D721Med (cell line): Measurements from ENCODE around the gene MITF.

Experiments
- DNase-seq: peaks from one replicate; pipeline ENCODE4 v3.0.0; 2011; ENCODE audit warnings: low spot score; ENCODE audit not compliant: insufficient read length
- FAIRE-seq: peaks from 2 replicates; lab custom pipeline; 2011; peaks lifted over from hg19 to GRCh38; lab: Jason Lieb, UNC
- CTCF ChIP-seq: IDR thresholded peaks from 2 replicates; pipeline ENCODE4 v1.5.1; 2012; ENCODE audit warnings: mild to moderate bottlenecking, control low read depth; ENCODE audit not compliant: insufficient read depth; ENCODE audit errors: missing control alignments

Gene MITF

GRCh38 chr3:69815970-69816369 is 76.7 kb downstream of the MITF start:
- DNase-seq (no peak), FAIRE-seq (no peak)
- no peak for TF ChIP-seq CTCF

DNA sequence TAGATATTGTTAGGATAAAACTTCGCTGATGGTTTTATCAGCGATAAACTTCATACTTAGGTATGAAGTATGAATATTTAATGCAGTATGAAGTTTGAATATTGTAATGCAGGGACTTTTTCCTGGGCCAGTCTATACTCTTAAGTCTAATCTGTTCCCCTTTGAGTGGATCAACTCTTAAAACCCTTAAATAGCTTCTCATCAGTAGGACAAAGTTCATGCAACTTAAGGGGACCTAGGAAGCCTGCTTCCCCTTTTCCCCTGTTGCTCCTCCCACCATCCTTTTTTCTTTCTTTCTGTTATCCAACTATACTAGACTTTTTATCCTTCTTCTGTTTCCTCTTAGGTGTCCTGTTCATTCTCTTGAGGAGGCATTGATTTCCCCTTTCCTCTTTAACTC is 78.7 kb downstream of the MITF start:
- FAIRE-seq (no peak), DNase-seq (no peak)
- no peak for TF ChIP-seq CTCF

- FAIRE-seq (no peak), DNase-seq (no peak)
- no peak for TF ChIP-seq CTCF
These were observed 80.0 kb downstream of the MITF start for GRCh38 chr3:69819282-69819681.

DNA sequence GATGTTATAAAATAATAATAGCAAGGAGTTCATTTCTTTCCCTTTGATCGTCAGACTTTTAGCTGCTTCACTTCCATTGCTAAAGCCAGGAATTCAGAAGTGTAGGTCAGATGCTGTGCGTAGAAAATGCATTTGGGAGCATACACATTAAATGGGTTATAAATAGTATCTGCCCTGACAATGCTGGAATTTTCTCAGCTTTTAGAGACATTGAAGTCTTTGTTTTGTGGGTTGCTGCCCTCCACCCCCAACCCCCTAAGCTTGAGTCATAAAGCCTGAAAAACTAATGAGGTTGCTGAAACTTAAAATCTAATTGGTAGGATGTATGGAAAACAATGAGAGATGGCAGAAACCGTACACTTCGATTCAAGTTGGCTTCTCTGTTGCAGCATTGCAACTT is 81.9 kb downstream of the MITF start:
- DNase-seq (no peak), FAIRE-seq (no peak)
- no peak for TF ChIP-seq CTCF

DNA sequence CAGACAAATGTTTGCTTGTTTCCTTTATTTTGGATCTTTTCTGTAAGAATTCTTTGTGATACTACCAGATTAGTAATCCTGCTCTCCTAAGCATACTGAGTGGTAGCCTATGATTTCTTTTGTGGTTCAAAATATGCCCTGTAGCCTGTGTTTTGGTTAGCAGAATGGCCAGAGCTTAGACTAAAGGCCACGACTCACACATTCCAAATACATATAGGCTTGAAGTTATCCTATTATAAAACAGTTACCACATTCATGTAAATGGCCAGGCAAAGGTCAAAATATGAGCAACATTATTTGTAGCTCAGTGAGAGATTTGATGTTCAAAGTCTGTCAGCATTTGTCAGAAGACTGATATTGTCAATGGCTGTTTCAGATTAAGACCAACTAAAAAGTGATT is 84.5 kb downstream of the MITF start:
- no peak for TF ChIP-seq CTCF
- no peak for FAIRE-seq
- DNase-seq: no peak

- DNase-seq: no peak
- FAIRE-seq: no peak
These were observed 86.2 kb downstream of the MITF start for GRCh38 chr3:69825446-69825845.

DNA sequence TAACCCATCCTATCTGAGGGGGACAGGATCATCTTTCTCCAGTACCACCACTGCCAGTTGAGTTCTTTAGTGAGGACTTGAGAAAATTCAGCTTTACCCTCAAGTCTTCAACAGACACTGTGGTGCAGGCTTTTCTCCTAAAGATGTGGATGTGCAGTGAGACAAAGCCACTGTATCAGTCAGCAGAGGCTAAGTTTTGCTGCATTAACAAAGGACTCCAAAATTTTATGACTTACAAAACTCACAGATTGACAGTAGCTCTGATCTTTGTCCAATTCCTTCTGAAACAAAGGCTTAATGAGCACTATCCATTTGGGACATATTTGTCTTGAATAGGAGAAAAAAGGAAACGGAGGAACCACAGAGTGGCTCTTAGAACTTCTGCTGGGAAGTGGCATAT is 87.9 kb downstream of the MITF start:
- TF ChIP-seq CTCF: no peak
- DNase-seq (no peak), FAIRE-seq (no peak)

More at GRCh38 chr3:69825446-69825845, 86.2 kb downstream of the MITF start:
- no peak for TF ChIP-seq CTCF
